GM12864 (cell line): ENCODE data around the gene NINJ1.

Experiments used
- DNase-seq: peaks from one replicate; pipeline ENCODE4 v3.0.0-alpha.2; 2011; ENCODE audit warnings: low read depth
- H3K4me3 ChIP-seq: 2 replicates; pipeline ENCODE4 v1.5.1; 2011; ENCODE audit warnings: mild to moderate bottlenecking, low read depth, low read length, control low read depth
- CTCF ChIP-seq: IDR thresholded peaks from 2 replicates; pipeline ENCODE4 v1.5.1; 2011; ENCODE audit warnings: low read depth, mild to moderate bottlenecking, moderate library complexity, low read length, control low read depth, inconsistent platforms; ENCODE audit errors: missing control alignments

The NINJ1 gene

GRCh38 chr9:93168581-93168980 lies 34.5 kb upstream of the NINJ1 start:
- no peak for DNase-seq
- no peak for TF ChIP-seq CTCF
- H3K4me3 ChIP-seq = no peak overlapping the region

- H3K4me3 ChIP-seq = no peak overlapping the region
- TF ChIP-seq CTCF = no peak
- no peak for DNase-seq
Measured at GRCh38 chr9:93167838-93168237, 33.8 kb upstream of the NINJ1 start.

GRCh38 chr9:93167185-93167584 lies 33.1 kb upstream of the NINJ1 start:
- TF ChIP-seq CTCF = no peak
- DNase-seq = no peak

GRCh38 chr9:93166699-93167098 lies 32.6 kb upstream of the NINJ1 start:
- no peak for DNase-seq
- H3K4me3 ChIP-seq = no peak overlapping the region
- TF ChIP-seq CTCF = no peak

More at GRCh38 chr9:93167185-93167584, 33.1 kb upstream of the NINJ1 start:
- H3K4me3 ChIP-seq = no peak overlapping the region

- TF ChIP-seq CTCF = no peak
- no peak for DNase-seq
Measured at GRCh38 chr9:93164085-93164484, 30.0 kb upstream of the NINJ1 start.

GRCh38 chr9:93161786-93162562 lies 27.9 kb upstream of the NINJ1 start:
- TF ChIP-seq CTCF = no peak
- H3K4me3 ChIP-seq = no peak overlapping the region
- no peak for DNase-seq

More at GRCh38 chr9:93164085-93164484, 30.0 kb upstream of the NINJ1 start:
- H3K4me3 ChIP-seq = no peak overlapping the region
